Activated T-cell treated with anti-CD3 and anti-CD28 coated beads, Interleukin-2, amount 50 U/mL, for 48 hours (primary cell): ENCODE results near the gene LRG1.

Experiments used
- DNase-seq, 2 experiments: peaks; one replicate each; pipeline ENCODE4 v3.0.0-alpha.2; 2020

The LRG1 gene

GRCh38 chr19:4539693-4540581 lies at the start of gene LRG1:
TSS of gene LRG1 (minus strand) at chr19:4540036. CDS start at chr19:4540013, 23 bp downstream.
- peak in 1 of 2 experiments; percentile 28 for DNase-seq

GRCh38 chr19:4588291-4588761 lies 48.5 kb upstream of the LRG1 start:
- no peak for DNase-seq

- DNase-seq = no peak
These were observed 47.7 kb upstream of the LRG1 start for GRCh38 chr19:4587527-4587926.

GRCh38 chr19:4586691-4587090 lies 46.9 kb upstream of the LRG1 start:
- no peak for DNase-seq

- DNase-seq = no peak
These were observed 46.4 kb upstream of the LRG1 start for GRCh38 chr19:4586245-4586644.

GRCh38 chr19:4585556-4585955 lies 45.7 kb upstream of the LRG1 start:
- DNase-seq = no peak

- DNase-seq = no peak
These were observed 45.0 kb upstream of the LRG1 start for GRCh38 chr19:4584670-4585460.

- peak; percentile 49 to 63 for DNase-seq
These were observed 44.3 kb upstream of the LRG1 start for GRCh38 chr19:4583961-4584669.

GRCh38 chr19:4582980-4583842 lies 43.4 kb upstream of the LRG1 start:
- DNase-seq = no peak

GRCh38 chr19:4581666-4582553 lies 42.1 kb upstream of the LRG1 start:
- DNase-seq = peak in 1 of 2 experiments; percentile 48

GRCh38 chr19:4580961-4581665 lies 41.3 kb upstream of the LRG1 start:
- no peak for DNase-seq

- no peak for DNase-seq
These were observed 40.4 kb upstream of the LRG1 start for GRCh38 chr19:4580021-4580901.

GRCh38 chr19:4579389-4579788 lies 39.6 kb upstream of the LRG1 start:
- no peak for DNase-seq

GRCh38 chr19:4578552-4579248 lies 38.9 kb upstream of the LRG1 start:
- DNase-seq = no peak

- no peak for DNase-seq
These were observed 37.4 kb upstream of the LRG1 start for GRCh38 chr19:4577020-4577782.

GRCh38 chr19:4576016-4576933 lies 36.4 kb upstream of the LRG1 start:
- peak; percentile 83 to 86 for DNase-seq
